ENCODE data around the gene SLC9A3.

GRCh38 chr5:516980-517379, 7.3 kb downstream of the SLC9A3 start:
- TF ChIP-seq GATA2 (IDR thresholded peaks at IDR 0.05; ENCODE audit: low read depth, low read length): no peak
- TF ChIP-seq GATA3 (IDR thresholded peaks at IDR 0.05; ENCODE audit: low read depth, low read length): no peak

Measured in SH-SY5Y (cell line).